ENCODE results near the gene PKD2L1. TPM values are rescaled to one million over a fixed set of nuclear protein-coding genes. Genes with fewer than 3 reads are reported as not detected.

PKD2L1 gene
- total RNA-seq, 1 experiment from 2014 or later = not detected

DNA sequence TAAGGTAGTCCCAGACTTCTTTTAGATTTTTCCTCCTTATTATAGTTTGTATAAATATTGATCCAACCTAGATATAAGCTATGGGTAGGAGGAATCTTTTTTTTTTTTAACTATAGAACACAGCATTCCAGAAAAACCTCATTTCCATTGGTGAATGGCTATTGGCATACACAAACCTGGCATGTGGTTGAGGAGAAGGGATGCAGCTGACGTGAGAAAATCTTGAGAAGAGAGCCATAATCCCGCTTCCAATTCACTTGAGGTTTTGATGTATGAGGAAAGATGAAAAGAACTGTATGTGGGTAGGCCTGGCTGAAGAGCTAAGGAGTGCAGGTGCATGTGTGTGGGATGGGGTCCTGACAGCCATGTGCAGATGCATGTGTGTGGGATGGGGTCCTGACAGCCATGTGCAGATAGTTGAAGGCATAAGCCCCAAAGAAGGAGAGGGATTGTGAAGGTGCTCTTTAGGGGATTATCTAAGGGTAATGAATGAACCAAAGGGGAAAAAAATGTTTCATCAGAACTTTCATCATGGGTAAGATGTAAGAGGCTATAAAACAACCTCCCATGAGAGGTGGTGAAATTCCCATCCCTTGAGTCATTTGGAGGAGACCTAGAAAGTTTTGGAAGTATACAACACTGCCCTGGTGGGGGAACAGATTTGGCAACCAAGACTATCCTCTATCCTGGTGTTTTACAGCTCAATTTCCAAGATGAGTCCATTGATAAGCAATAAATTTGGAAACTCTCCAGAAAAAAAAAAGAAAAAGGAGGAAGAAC is 3.8 kb upstream of the PKD2L1 start:
- ChIA-PET POLR2A (no interaction called here), CTCF (interaction anchor here (0.7 kb wide), 2 partner anchors 17 to 416 kb away, joined by 3 read pairs; no protein-coding TSS in a partner anchor)
- in situ Hi-C loops (cut with HindIII; ENCODE audit: low pct_unique_long_range_greater_than_20kb, low sequenced_read_pairs) = loop anchor here (10.0 kb wide), 1 partner anchor 101 kb away; no protein-coding TSS in a partner anchor
- H3K9me3 ChIP-seq (ENCODE audit: control insufficient read depth, insufficient read depth, low read depth, low read length) = no peaks in the 10 kb centered on the region
- no peak overlapping the region for H3K27ac ChIP-seq (ENCODE audit: low read length)
- H3K4me1 ChIP-seq (ENCODE audit: control insufficient read depth, insufficient read depth, low read length) = no peaks in the 10 kb centered on the region
- no peaks in the 10 kb centered on the region for H3K36me3 ChIP-seq (ENCODE audit: control insufficient read depth, insufficient read depth, low read length)
- intact Hi-C loops (cut with micrococcal nuclease; ENCODE audit: unreplicated experiment) = no loop called here
- ATAC-seq (no peak), DNase-seq (ENCODE audit: low read depth, low spot score) (no peak)
- no TSS peak for BruUV-seq (replicated peaks)
- no peak overlapping the region for H3K4me3 ChIP-seq (ENCODE audit: low read depth in 2 of 2, low read length in 2 of 2)
- peaks cover 16% of the 10 kb centered on the region for H3K27me3 ChIP-seq (ENCODE audit: control insufficient read depth, insufficient read depth, low read length)
- TF ChIP-seq TCF7L2 (IDR thresholded peaks at IDR 0.05; ENCODE audit: low read depth, low read length) = no peak

DNA sequence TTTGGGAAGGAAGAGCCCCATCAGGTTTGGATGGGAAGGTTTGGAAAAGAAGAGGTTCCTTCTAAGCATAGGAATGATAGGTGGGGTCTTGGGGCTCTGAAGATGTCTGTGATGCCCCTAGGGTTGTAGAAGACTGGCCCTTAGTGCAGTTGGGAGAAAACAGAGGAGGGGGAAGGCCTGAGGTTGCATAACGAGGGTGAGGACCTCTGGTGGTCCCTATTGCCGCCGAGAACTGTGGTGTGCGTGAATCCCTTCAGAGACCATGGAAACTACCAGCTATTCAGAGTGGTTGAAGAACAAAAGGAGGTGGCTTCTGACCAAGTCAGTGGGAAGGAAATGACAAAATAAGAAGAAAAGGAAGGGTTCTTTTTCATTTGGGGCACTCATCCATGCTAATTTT is 3.1 kb upstream of the PKD2L1 start:
- BruUV-seq (replicated peaks) = no TSS peak
- in situ Hi-C loops (cut with HindIII; ENCODE audit: low pct_unique_long_range_greater_than_20kb, low sequenced_read_pairs) (loop anchor here (10.0 kb wide), 1 partner anchor 102 kb away; no protein-coding TSS in a partner anchor), intact Hi-C loops (cut with micrococcal nuclease; ENCODE audit: unreplicated experiment) (no loop called here)
- H3K27ac ChIP-seq (ENCODE audit: low read length) = no peak overlapping the region
- no peak overlapping the region for H3K4me3 ChIP-seq (ENCODE audit: low read depth in 2 of 2, low read length in 2 of 2)
- CTCF ChIA-PET = interaction anchor here (0.7 kb wide), 2 partner anchors 16 to 23 kb away, joined by 3 to 4 read pairs; no protein-coding TSS in a partner anchor
- no peaks in the 10 kb centered on the region for H3K4me1 ChIP-seq (ENCODE audit: control insufficient read depth, insufficient read depth, low read length)
- POLR2A ChIA-PET = no interaction called here
- TF ChIP-seq SIN3A (IDR thresholded peaks at IDR 0.05; ENCODE audit: borderline replicate concordance, insufficient read depth, low read depth, low read length) (no peak), TCF7L2 (IDR thresholded peaks at IDR 0.05; ENCODE audit: low read depth, low read length) (no peak), POLR2AphosphoS5 (IDR thresholded peaks at IDR 0.05; ENCODE audit: low read depth, low read length) (no peak)
- TF ChIP-seq, protein P1, sequence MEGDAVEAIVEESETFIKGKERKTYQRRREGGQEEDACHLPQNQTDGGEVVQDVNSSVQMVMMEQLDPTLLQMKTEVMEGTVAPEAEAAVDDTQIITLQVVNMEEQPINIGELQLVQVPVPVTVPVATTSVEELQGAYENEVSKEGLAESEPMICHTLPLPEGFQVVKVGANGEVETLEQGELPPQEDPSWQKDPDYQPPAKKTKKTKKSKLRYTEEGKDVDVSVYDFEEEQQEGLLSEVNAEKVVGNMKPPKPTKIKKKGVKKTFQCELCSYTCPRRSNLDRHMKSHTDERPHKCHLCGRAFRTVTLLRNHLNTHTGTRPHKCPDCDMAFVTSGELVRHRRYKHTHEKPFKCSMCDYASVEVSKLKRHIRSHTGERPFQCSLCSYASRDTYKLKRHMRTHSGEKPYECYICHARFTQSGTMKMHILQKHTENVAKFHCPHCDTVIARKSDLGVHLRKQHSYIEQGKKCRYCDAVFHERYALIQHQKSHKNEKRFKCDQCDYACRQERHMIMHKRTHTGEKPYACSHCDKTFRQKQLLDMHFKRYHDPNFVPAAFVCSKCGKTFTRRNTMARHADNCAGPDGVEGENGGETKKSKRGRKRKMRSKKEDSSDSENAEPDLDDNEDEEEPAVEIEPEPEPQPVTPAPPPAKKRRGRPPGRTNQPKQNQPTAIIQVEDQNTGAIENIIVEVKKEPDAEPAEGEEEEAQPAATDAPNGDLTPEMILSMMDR (IDR thresholded peaks at IDR 0.05) = no peak
- TF ChIP-seq, protein P2, sequence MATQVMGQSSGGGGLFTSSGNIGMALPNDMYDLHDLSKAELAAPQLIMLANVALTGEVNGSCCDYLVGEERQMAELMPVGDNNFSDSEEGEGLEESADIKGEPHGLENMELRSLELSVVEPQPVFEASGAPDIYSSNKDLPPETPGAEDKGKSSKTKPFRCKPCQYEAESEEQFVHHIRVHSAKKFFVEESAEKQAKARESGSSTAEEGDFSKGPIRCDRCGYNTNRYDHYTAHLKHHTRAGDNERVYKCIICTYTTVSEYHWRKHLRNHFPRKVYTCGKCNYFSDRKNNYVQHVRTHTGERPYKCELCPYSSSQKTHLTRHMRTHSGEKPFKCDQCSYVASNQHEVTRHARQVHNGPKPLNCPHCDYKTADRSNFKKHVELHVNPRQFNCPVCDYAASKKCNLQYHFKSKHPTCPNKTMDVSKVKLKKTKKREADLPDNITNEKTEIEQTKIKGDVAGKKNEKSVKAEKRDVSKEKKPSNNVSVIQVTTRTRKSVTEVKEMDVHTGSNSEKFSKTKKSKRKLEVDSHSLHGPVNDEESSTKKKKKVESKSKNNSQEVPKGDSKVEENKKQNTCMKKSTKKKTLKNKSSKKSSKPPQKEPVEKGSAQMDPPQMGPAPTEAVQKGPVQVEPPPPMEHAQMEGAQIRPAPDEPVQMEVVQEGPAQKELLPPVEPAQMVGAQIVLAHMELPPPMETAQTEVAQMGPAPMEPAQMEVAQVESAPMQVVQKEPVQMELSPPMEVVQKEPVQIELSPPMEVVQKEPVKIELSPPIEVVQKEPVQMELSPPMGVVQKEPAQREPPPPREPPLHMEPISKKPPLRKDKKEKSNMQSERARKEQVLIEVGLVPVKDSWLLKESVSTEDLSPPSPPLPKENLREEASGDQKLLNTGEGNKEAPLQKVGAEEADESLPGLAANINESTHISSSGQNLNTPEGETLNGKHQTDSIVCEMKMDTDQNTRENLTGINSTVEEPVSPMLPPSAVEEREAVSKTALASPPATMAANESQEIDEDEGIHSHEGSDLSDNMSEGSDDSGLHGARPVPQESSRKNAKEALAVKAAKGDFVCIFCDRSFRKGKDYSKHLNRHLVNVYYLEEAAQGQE (IDR thresholded peaks at IDR 0.05; ENCODE audit: insufficient read depth in 1 of 2, low read depth in 2 of 2, low read length in 1 of 2) = no peak
- H3K27me3 ChIP-seq (ENCODE audit: control insufficient read depth, insufficient read depth, low read length) = peaks cover 18% of the 10 kb centered on the region
- ATAC-seq (no peak), DNase-seq (ENCODE audit: low read depth, low spot score) (no peak)
- no peaks in the 10 kb centered on the region for H3K9me3 ChIP-seq (ENCODE audit: control insufficient read depth, insufficient read depth, low read depth, low read length)
- H3K36me3 ChIP-seq (ENCODE audit: control insufficient read depth, insufficient read depth, low read length) = no peaks in the 10 kb centered on the region

DNA sequence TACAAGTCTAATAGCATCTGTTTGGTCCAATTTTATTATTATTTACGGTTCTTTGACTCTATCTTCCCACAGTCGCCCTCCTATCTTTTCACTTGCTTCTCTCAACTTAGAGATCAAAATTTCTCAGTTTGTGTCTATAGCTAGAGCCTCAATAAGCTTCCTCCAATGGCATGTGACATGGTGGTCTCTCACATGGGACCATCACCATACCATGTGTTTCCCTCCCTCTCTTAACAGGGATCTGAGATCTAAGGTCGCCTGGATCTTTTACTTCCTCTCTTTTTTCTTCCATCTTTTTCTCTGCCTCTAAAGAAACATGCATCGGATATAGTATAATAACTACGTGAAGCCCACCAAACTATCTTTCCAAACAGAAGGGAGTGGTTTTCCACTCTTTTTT is 1.8 kb downstream of the PKD2L1 start:
- no peak overlapping the region for H3K4me3 ChIP-seq (ENCODE audit: low read depth in 2 of 2, low read length in 2 of 2)
- in situ Hi-C loops (cut with HindIII; ENCODE audit: low pct_unique_long_range_greater_than_20kb, low sequenced_read_pairs) (no loop called here), intact Hi-C loops (cut with micrococcal nuclease; ENCODE audit: unreplicated experiment) (no loop called here)
- H3K27ac ChIP-seq (ENCODE audit: low read length) = no peak overlapping the region
- ATAC-seq = no peak
- H3K9me3 ChIP-seq (ENCODE audit: control insufficient read depth, insufficient read depth, low read depth, low read length) = no peaks in the 10 kb centered on the region
- DNase-seq (ENCODE audit: low read depth, low spot score) = no peak
- ChIA-PET POLR2A (interaction anchor here (0.5 kb wide), 1 partner anchor 437 kb away, joined by 3 read pairs; no protein-coding TSS in a partner anchor), CTCF (interaction anchor here (0.6 kb wide), 1 partner anchor 191 kb away, joined by 3 read pairs; no protein-coding TSS in a partner anchor)
- TF ChIP-seq, protein P2 (IDR thresholded peaks at IDR 0.05; ENCODE audit: insufficient read depth in 1 of 2, low read depth in 2 of 2, low read length in 1 of 2) = no peak
- TF ChIP-seq POLR2AphosphoS5 (IDR thresholded peaks at IDR 0.05; ENCODE audit: low read depth, low read length) (no peak), SIN3A (IDR thresholded peaks at IDR 0.05; ENCODE audit: borderline replicate concordance, insufficient read depth, low read depth, low read length) (no peak)
- TF ChIP-seq, protein P1 (IDR thresholded peaks at IDR 0.05) = no peak
- no TSS peak for BruUV-seq (replicated peaks)
- H3K36me3 ChIP-seq (ENCODE audit: control insufficient read depth, insufficient read depth, low read length) = no peaks in the 10 kb centered on the region
- H3K4me1 ChIP-seq (ENCODE audit: control insufficient read depth, insufficient read depth, low read length) = no peaks in the 10 kb centered on the region
- H3K27me3 ChIP-seq (ENCODE audit: control insufficient read depth, insufficient read depth, low read length) = peaks cover 11% of the 10 kb centered on the region

Data from Panc1 (cell line).